ENCODE data around the gene ARHGAP15.

- TF ChIP-seq CTCF (IDR thresholded peaks at IDR 0.05) (no peak), POLR2AphosphoS5 (IDR thresholded peaks at IDR 0.05; ENCODE audit: low read depth, low read length) (no peak), REST (IDR thresholded peaks at IDR 0.05; ENCODE audit: insufficient read depth in 1 of 2, low read depth in 2 of 2, low read length in 1 of 2) (no peak), TCF7L2 (IDR thresholded peaks at IDR 0.05; ENCODE audit: low read depth, low read length) (no peak), SIN3A (IDR thresholded peaks at IDR 0.05; ENCODE audit: borderline replicate concordance, insufficient read depth, low read depth, low read length) (no peak)
These were observed 603.7 kb downstream of the ARHGAP15 start for GRCh38 chr2:143732871-143733270.
